Prostate gland (tissue), 2 donors: ENCODE measurements around the gene UBE2E1. TPM values are rescaled to one million over a fixed set of nuclear protein-coding genes. Genes with fewer than 3 reads are reported as not detected.

Experiments
- DNase-seq: peaks from one replicate; pipeline ENCODE4 v3.0.0-alpha.2; 2019; ENCODE audit warnings: low spot score
- H3K27ac ChIP-seq, 2 donors: fragments of 200-600 bp; sonication (generic); 2 replicates each; pipeline ENCODE4 v1.5.1; 2017 to 2019
- H3K27me3 ChIP-seq: fragments of 200-600 bp; sonication (generic); replicated peaks from 2 replicates; pipeline ENCODE4 v1.5.1; 2019; ENCODE audit not compliant: insufficient read depth
- H3K36me3 ChIP-seq, 2 donors: fragments of 200-600 bp; sonication (generic); 1 replicate in 1 of 2; 2 replicates in 1 of 2; pipeline versions ENCODE4 v1.5.1 to v1.8.1; 2017 to 2019
- H3K4me1 ChIP-seq: fragments of 200-600 bp; sonication (generic); replicated peaks from 2 replicates; pipeline ENCODE4 v1.5.1; 2019
- H3K4me3 ChIP-seq, 2 donors: fragments of 200-600 bp; sonication (generic); 2 replicates each; pipeline ENCODE4 v1.5.1; 2017 to 2019
- H3K9me3 ChIP-seq: fragments of 200-600 bp; sonication (generic); 2 replicates; pipeline ENCODE4 v1.5.1; 2017
- CTCF ChIP-seq, 4 experiments: fragments of 200-600 bp in 2 of 4; fragments of 450-650 bp in 2 of 4; sonication (generic) in 2 of 4; IDR thresholded peaks; 1 replicate in 3 of 4; 2 replicates in 1 of 4; pipeline ENCODE4 v1.5.1; 2016 to 2019; ENCODE audit warnings: antibody characterized with exemption in 4 of 4, mild to moderate bottlenecking in 2 of 4, moderate library complexity in 2 of 4
- POLR2A ChIP-seq: fragments of 450-650 bp; IDR thresholded peaks from one replicate; pipeline ENCODE4 v1.6.1; 2016; ENCODE audit warnings: antibody characterized with exemption, mild to moderate bottlenecking
- POLR2AphosphoS5 ChIP-seq: sonication (generic); formaldehyde crosslinking; IDR thresholded peaks from one replicate; pipeline ENCODE4 v1.6.1; 2017; ENCODE audit warnings: antibody characterized with exemption
- WGBS: methylation state at CpG from one replicate; pipeline ENCODE4 v1.1.5; 2018; 5-methylcytosine and 5-hydroxymethylcytosine counted together
- intact Hi-C: fragments of 100-400 bp; cut with DNase I; formaldehyde crosslinking; loops from one replicate; pipeline ENCODE4 v1.14.2; 2022
- total RNA-seq, 2 donors: library from RNA; depleted of rRNA; stranded (reverse); fragments of >200 nt; gene quantifications; one replicate each; pipeline ENCODE4 v1.1.0, GENCODE V29; 2016

Gene UBE2E1
- total RNA-seq, 2 donors from 2014 or later, result 77.8 to 92.1 TPM

DNA sequence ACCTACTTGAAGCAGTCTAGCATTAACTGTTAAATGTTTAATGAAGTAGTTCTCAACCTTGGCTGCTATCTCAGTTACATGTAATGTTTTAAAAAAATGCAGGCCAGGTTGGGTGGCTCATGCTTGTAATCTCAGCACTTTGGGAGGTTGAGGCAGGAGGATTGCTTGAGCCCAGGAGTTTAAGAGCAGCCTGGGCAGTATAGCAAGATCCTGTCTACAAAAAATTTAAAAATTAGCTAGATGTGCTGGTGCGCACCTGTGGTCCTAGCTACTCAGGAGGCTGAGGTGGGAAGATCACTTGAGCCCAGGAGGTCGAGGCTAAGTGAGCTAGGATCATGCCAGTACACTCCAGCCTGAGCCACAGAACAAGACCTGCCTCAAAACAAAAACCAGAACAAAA is 29.3 kb downstream of the UBE2E1 start:
- Histone ChIP-seq H3K27ac (no peak overlapping the region), H3K4me1 (no peaks in the 10 kb centered on the region)

DNA sequence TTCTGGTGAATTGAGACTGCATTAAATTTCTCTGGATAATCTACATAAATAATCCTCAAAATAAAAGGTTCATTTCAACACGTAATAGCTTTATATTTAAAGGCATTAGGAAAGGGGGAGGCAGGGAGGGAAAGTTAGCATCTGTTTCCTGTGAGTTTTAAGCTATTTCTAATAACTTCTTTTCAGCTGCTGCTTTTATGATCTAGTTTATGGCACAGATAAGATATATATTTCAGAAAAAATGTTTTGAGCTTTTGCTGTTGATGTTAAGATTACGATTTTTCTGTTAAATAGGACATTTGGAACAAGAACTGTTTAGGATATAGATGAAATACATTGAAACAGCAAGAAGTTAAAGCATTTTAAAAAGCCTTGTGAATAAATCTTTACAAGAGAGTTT is 30.0 kb downstream of the UBE2E1 start:
- H3K4me3 ChIP-seq, result no peak overlapping the region
- H3K4me1 ChIP-seq, result no peaks in the 10 kb centered on the region
- no peaks in the 10 kb centered on the region for H3K36me3 ChIP-seq
- H3K27ac ChIP-seq, result no peak overlapping the region
- intact Hi-C loops, result no loop called here
- no peak for TF ChIP-seq POLR2A
- TF ChIP-seq POLR2AphosphoS5, result no peak
- TF ChIP-seq CTCF (IDR thresholded peaks at IDR 0.05), result no peak
- no peak for DNase-seq
- no peaks in the 10 kb centered on the region for H3K9me3 ChIP-seq
- no peaks in the 10 kb centered on the region for H3K27me3 ChIP-seq
- 72% methylated on average over 2 of the region's 2 CpGs for WGBS

More for the DNA sequence above, 29.3 kb downstream of the UBE2E1 start:
- Histone ChIP-seq H3K36me3 (no peaks in the 10 kb centered on the region), H3K27me3 (no peaks in the 10 kb centered on the region), H3K9me3 (no peaks in the 10 kb centered on the region), H3K4me3 (no peak overlapping the region)
- intact Hi-C loops, result no loop called here
- no peak for TF ChIP-seq POLR2AphosphoS5
- no peak for TF ChIP-seq CTCF (IDR thresholded peaks at IDR 0.05)
- TF ChIP-seq POLR2A, result no peak
- no peak for DNase-seq
- WGBS, result 100% methylated on average over 2 of the region's 2 CpGs

- Histone ChIP-seq H3K4me3 (no peak overlapping the region), H3K4me1 (no peaks in the 10 kb centered on the region), H3K27me3 (no peaks in the 10 kb centered on the region), H3K9me3 (no peaks in the 10 kb centered on the region), H3K27ac (no peak overlapping the region), H3K36me3 (no peaks in the 10 kb centered on the region)
- no peak for DNase-seq
- TF ChIP-seq POLR2A (no peak), CTCF (IDR thresholded peaks at IDR 0.05) (no peak)
- intact Hi-C loops, result no loop called here
- WGBS, result 12% methylated on average over 1 of the region's 1 CpG
Measured at GRCh38 chr3:23836536-23837230, 30.9 kb downstream of the UBE2E1 start.

DNA sequence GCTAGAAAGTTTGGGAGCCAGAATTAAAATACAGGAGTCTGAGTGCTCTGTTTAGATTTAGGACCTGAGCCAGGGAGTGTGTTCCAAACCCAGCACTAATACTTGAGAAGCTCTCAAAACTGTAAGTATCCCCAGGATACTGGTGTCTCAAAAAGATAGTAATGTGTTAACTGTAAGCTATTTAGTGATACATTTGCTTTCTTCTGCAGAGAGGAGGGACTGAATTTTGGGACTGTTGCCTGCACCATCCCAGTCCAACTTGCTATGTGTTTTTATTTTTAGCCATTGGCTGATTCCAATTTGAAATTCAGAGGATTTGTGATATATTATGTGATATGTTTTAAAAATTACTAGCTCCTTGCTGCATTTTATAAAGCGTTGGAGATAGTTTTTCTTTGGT is 31.5 kb downstream of the UBE2E1 start:
- H3K36me3 ChIP-seq, result no peaks in the 10 kb centered on the region
- no peak for TF ChIP-seq POLR2AphosphoS5
- no peak for TF ChIP-seq POLR2A
- no peak for TF ChIP-seq CTCF (IDR thresholded peaks at IDR 0.05)
- no peak overlapping the region for H3K4me3 ChIP-seq
- DNase-seq, result no peak
- intact Hi-C loops, result no loop called here
- no peak overlapping the region for H3K27ac ChIP-seq
- WGBS, result 95% methylated on average over 1 of the region's 1 CpG
- no peaks in the 10 kb centered on the region for H3K9me3 ChIP-seq
- H3K4me1 ChIP-seq, result no peaks in the 10 kb centered on the region
- no peaks in the 10 kb centered on the region for H3K27me3 ChIP-seq

DNA sequence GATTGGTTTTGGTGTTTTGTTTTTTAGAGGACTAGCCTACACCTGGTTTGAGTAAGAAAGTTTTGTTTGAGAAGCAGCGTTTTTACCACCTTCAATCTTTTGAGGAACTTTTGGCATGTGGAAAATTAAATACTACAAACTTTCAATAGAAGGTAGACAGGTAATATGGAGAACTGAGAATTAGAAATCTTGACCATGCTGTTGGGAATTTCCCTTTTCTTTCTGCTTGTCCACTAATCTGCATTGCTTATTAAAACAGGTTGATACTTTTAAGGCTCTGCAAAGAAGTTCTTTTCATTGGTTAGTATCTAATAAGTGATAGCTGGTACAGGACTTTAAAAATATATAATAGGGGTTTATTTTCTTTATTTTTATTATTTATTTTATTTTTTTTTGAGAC is 31.9 kb downstream of the UBE2E1 start:
- DNase-seq, result no peak
- intact Hi-C loops, result no loop called here
- H3K4me1 ChIP-seq, result no peaks in the 10 kb centered on the region
- WGBS, result 67% methylated on average over 1 of the region's 1 CpG
- TF ChIP-seq CTCF (IDR thresholded peaks at IDR 0.05) (no peak), POLR2AphosphoS5 (no peak), POLR2A (no peak)
- H3K4me3 ChIP-seq, result no peak overlapping the region
- no peaks in the 10 kb centered on the region for H3K36me3 ChIP-seq
- no peaks in the 10 kb centered on the region for H3K9me3 ChIP-seq
- H3K27me3 ChIP-seq, result no peaks in the 10 kb centered on the region
- H3K27ac ChIP-seq, result no peak overlapping the region
